GM23248 (cell line): ENCODE measurements around the gene MAML2.

Experiments used
- EZH2 ChIP-seq: fragments of 200-600 bp; sonication (generic); IDR thresholded peaks from 2 replicates; pipeline ENCODE4 v1.6.1; 2018; ENCODE audit warnings: antibody characterized with exemption, mild to moderate bottlenecking; ENCODE audit not compliant: insufficient read depth, poor library complexity, severe bottlenecking
- EZH2phosphoT487 ChIP-seq: fragments of 200-600 bp; sonication (generic); IDR thresholded peaks from 2 replicates; pipeline ENCODE4 v1.6.1; 2018; ENCODE audit warnings: antibody characterized with exemption, moderate library complexity, mild to moderate bottlenecking, low read depth; ENCODE audit not compliant: insufficient read depth

DNA sequence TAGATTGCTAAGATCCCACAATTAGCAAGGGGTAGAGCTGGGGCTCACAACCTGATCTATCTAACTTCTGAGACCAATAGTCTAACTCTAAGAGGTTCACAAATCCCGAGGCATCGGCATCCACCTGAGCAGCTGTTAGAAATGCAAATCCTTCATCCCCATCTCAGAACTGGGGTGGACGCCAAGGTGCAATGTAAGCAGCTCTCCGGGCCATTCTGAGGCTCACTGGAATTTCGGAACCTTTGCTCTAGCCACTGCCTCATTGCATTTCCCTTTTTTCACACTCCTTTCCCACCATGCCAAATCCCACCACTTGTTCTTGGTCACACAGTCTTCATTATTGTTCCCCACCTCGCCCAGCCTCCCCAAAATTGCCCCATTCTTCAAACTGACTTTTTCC lies 29.8 kb downstream of the MAML2 start:
- TF ChIP-seq EZH2, result no peak
- TF ChIP-seq EZH2phosphoT487, result no peak
